WTC11 (cell line): ENCODE measurements around the gene SEC14L6. TPM values are rescaled to one million over a fixed set of nuclear protein-coding genes. Genes with fewer than 3 reads are reported as not detected.

Experiments
- ATAC-seq: fragments of 200-7000 bp; cut with Tn5 transposase; 2 replicates; pipeline ENCODE4 v1.10.0; 2021; ENCODE audit warnings: mild to moderate bottlenecking, moderate library complexity
- CTCF ChIA-PET: fragments of 300-600 bp; sonication (Branson Sonifier 250); formaldehyde crosslinking; loops from one replicate; lab custom pipeline; 2021; ENCODE audit warnings: antibody characterized with exemption; lab: Charles Lee
- POLR2A ChIA-PET: fragments of 350-600 bp; sonication (Branson Sonifier 250); formaldehyde crosslinking; loops from one replicate; lab custom pipeline; 2021; ENCODE audit warnings: antibody characterized with exemption; lab: Charles Lee
- DNase-seq: peaks from one replicate; pipeline ENCODE4 v3.0.0; 2021; ENCODE audit warnings: low spot score
- H3K27ac Mint-ChIP-seq: 2 replicates; pipeline ENCODE4 v1.8.0; 2021; ENCODE audit warnings: mixed read lengths
- H3K27me3 Mint-ChIP-seq: 2 replicates; pipeline ENCODE4 v1.8.0; 2021; ENCODE audit warnings: low read depth, mild to moderate bottlenecking, moderate library complexity, mixed read lengths
- H3K36me3 Mint-ChIP-seq: 2 replicates; pipeline ENCODE4 v1.8.0; 2021; ENCODE audit warnings: mixed read lengths
- H3K4me1 Mint-ChIP-seq: 2 replicates; pipeline ENCODE4 v1.8.0; 2022; ENCODE audit warnings: mixed read lengths
- H3K4me3 Mint-ChIP-seq: 2 replicates; pipeline ENCODE4 v1.8.0; 2021; ENCODE audit warnings: mild to moderate bottlenecking, moderate library complexity, mixed read lengths
- H3K9me3 Mint-ChIP-seq: 2 replicates; pipeline ENCODE4 v1.8.0; 2021; ENCODE audit warnings: mixed read lengths
- AFF4 ChIP-seq: sonication (generic); formaldehyde crosslinking; IDR thresholded peaks from 2 replicates; pipeline ENCODE4 v1.8.1; 2023; ENCODE audit warnings: mild to moderate bottlenecking, missing genetic modification reagents, borderline replicate concordance
- ARID4B ChIP-seq: sonication (generic); formaldehyde crosslinking; IDR thresholded peaks from 2 replicates; pipeline ENCODE4 v1.8.0; 2023; ENCODE audit warnings: missing genetic modification reagents, mild to moderate bottlenecking, borderline replicate concordance
- ATF1 ChIP-seq: sonication (generic); formaldehyde crosslinking; IDR thresholded peaks from 2 replicates; pipeline ENCODE4 v1.8.1; 2023; ENCODE audit warnings: mild to moderate bottlenecking, moderate library complexity, missing genetic modification reagents
- ATF2 ChIP-seq: sonication (generic); formaldehyde crosslinking; IDR thresholded peaks from 2 replicates; pipeline ENCODE4 v1.8.1; 2022; ENCODE audit warnings: low read depth, missing genetic modification reagents, borderline replicate concordance
- ATF3 ChIP-seq: sonication (generic); formaldehyde crosslinking; conservative IDR thresholded peaks from 2 replicates; pipeline ENCODE4 v1.8.1; 2022; ENCODE audit warnings: mild to moderate bottlenecking, missing genetic modification reagents
- ATF6 ChIP-seq: sonication (generic); formaldehyde crosslinking; IDR thresholded peaks from 2 replicates; pipeline ENCODE4 v1.8.1; 2023; ENCODE audit warnings: mild to moderate bottlenecking, missing genetic modification reagents
- E2F4 ChIP-seq: sonication (generic); formaldehyde crosslinking; IDR thresholded peaks from 2 replicates; pipeline ENCODE4 v1.8.1; 2022; ENCODE audit warnings: low read depth, mild to moderate bottlenecking, moderate library complexity, missing genetic modification reagents, borderline replicate concordance
- FOXK1 ChIP-seq: sonication (generic); formaldehyde crosslinking; IDR thresholded peaks from 2 replicates; pipeline ENCODE4 v1.8.0; 2022; ENCODE audit warnings: mild to moderate bottlenecking, moderate library complexity, missing genetic modification reagents
- MXD4 ChIP-seq: fragments of 250-450 bp; sonication (Bioruptor Pico); IDR thresholded peaks from 2 replicates; pipeline ENCODE4 v1.8.0; 2021; ENCODE audit warnings: mild to moderate bottlenecking, moderate library complexity, borderline replicate concordance
- NFE2L1 ChIP-seq: sonication (generic); formaldehyde crosslinking; IDR thresholded peaks from 2 replicates; pipeline ENCODE4 v1.8.1; 2023; ENCODE audit warnings: missing genetic modification reagents
- NR3C1 ChIP-seq: sonication (generic); formaldehyde crosslinking; conservative IDR thresholded peaks from 2 replicates; pipeline ENCODE4 v1.8.1; 2023; ENCODE audit warnings: low read depth, mild to moderate bottlenecking, missing genetic modification reagents
- PREB ChIP-seq: sonication (generic); formaldehyde crosslinking; IDR thresholded peaks from 2 replicates; pipeline ENCODE4 v1.8.1; 2022; ENCODE audit warnings: mild to moderate bottlenecking, missing genetic modification reagents, moderate library complexity, borderline replicate concordance
- TEAD4 ChIP-seq: sonication (generic); formaldehyde crosslinking; IDR thresholded peaks from 2 replicates; pipeline ENCODE4 v1.8.0; 2022; ENCODE audit warnings: mild to moderate bottlenecking, missing genetic modification reagents
- ZBTB21 ChIP-seq: sonication (generic); formaldehyde crosslinking; IDR thresholded peaks from 2 replicates; pipeline ENCODE4 v1.8.1; 2023; ENCODE audit warnings: mild to moderate bottlenecking, missing genetic modification reagents, borderline replicate concordance
- ZNF121 ChIP-seq: sonication (generic); formaldehyde crosslinking; IDR thresholded peaks from 2 replicates; pipeline ENCODE4 v1.8.0; 2023; ENCODE audit warnings: missing genetic modification reagents
- ZNF396 ChIP-seq: fragments of 250-450 bp; sonication (Bioruptor Pico); IDR thresholded peaks from 2 replicates; pipeline ENCODE4 v1.8.0; 2021; ENCODE audit warnings: mild to moderate bottlenecking, moderate library complexity, borderline replicate concordance
- total RNA-seq: library from RNA; stranded (reverse); gene quantifications from 3 replicates; pipeline ENCODE4 v1.2.3, GENCODE V29; 2021

The SEC14L6 gene
- total RNA-seq, 1 experiment from 2014 or later: 1.6 TPM

GRCh38 chr22:30485362-30485988 lies 61.1 kb downstream of the SEC14L6 start (continued):
- TF ChIP-seq ARID4B (CRISPR knock-in tag) (no peak), ZNF121 (CRISPR knock-in tag) (0 out of 2 replicates have a peak, but pooled peaks have one; percentile 40)

GRCh38 chr22:30483169-30483568 lies 63.4 kb downstream of the SEC14L6 start:
- TF ChIP-seq NFE2L1 (CRISPR knock-in tag): no peak
- TF ChIP-seq NR3C1 (CRISPR knock-in tag): no peak
- no peak for TF ChIP-seq AFF4 (CRISPR knock-in tag)
- TF ChIP-seq ZBTB21: no peak
- TF ChIP-seq ZNF396 (CRISPR knock-in tag): no peak
- TF ChIP-seq MXD4 (CRISPR knock-in tag): no peak
- TF ChIP-seq TEAD4 (CRISPR knock-in tag): no peak
- TF ChIP-seq ATF3: no peak
- no peak for TF ChIP-seq E2F4 (CRISPR knock-in tag)
- TF ChIP-seq FOXK1 (CRISPR knock-in tag): no peak
- no peak for TF ChIP-seq ATF6 (CRISPR knock-in tag)
- TF ChIP-seq ATF1 (CRISPR knock-in tag): no peak
- no peak for TF ChIP-seq ATF2 (CRISPR knock-in tag)
- no peak for TF ChIP-seq PREB
- Mint-ChIP-seq H3K4me3 (no peak overlapping the region), H3K4me1 (no peaks in the 10 kb centered on the region), H3K36me3 (no peaks in the 10 kb centered on the region), H3K9me3 (no peaks in the 10 kb centered on the region), H3K27me3 (peaks cover 5% of the 10 kb centered on the region; the same call in 1 of the 2 replicates), H3K27ac (no peak overlapping the region)
- POLR2A ChIA-PET: no interaction called here
- ATAC-seq (no peak), DNase-seq (no peak)
- CTCF ChIA-PET: interaction anchor here (0.7 to 1.1 kb wide), 2 partner anchors 59 to 119 kb away, joined by 3 read pairs; no protein-coding TSS in a partner anchor
